ENCODE measurements around the gene CDKN1C.
A peak's percentile ranks its signal among the peaks of the same experiment; 100 is the strongest.
"Not testable (repeated sequence)": the region's sequence is repeated elsewhere in the genome, so short reads cannot be mapped to it uniquely, and the experiment has no call there.

CDKN1C gene

DNA sequence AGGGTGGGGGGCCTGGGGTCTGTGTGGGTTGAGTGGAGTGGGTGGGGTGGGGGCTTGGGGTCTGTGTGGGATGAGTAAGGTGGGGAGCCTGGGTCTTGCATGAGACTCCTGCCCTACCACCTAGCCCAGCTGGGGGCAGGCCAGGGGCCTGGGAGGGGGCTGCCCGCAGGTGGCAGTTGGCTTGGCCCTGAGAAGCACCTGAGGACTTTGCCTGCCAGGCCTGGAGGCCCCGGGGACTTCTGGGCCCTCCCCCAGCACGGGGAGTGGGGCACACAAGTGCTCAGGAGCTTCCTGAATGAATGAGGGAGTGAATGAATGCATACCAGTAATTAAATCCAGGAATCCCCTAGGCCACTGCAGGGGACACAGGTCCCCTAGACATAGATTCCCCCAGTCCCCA lies 37.1 kb upstream of the CDKN1C start:
- no peak for DNase-seq

DNA sequence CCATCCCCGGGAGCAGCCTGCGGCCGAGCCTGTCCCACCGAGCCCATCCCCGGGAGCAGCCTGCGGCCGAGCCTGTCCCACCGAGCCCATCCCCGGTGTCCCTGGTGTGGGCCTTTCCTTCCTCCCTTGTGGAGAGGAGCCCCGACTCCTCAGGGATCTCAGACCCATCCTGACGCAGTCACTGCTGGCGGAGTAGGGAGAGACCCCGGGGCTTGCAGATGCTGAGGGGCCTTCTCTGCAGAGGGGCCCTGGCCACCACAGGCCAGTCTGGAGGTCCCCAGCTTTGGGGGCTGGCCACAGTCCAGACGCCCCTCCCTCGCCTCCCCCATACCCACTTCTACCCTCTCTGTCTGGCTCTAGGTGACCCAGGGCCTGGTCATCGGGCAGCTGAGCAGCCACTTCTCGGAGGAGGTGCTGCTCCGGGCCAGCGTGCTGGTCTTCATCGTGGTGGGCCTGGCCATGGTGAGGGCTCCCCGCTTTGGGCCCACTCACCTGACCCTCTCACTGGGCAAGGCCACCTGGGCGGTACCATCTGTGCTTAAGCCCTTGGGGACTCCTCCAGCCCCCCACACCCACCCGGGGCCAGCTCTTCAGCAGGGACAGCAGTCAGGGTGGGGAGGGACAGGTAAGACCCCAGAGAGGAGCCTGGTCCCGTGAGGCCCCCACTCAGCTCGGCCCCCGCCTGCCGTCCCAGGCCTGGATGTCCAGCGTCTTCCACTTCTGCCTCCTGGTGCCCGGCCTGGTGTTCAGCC lies 36.3 kb upstream of the CDKN1C start:
- DNase-seq = no peak

DNA sequence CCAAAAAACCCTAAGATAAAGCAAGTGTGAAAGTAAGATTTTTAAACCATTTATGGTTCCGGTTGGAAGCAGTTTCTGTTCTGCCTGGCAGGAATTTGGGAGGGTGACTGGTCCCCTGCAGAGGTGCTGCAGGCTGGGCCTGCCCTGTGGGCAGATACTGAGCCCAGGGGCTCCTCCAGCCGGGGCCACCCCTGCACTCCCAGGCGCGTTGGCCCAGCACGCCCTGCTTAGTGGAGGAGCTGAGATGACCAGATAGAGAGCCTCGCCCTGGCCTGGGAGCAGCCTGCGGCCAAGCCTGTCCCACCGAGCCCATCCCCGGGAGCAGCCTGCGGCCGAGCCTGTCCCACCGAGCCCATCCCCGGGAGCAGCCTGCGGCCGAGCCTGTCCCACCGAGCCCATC lies 35.7 kb upstream of the CDKN1C start:
- DNase-seq = no peak

DNA sequence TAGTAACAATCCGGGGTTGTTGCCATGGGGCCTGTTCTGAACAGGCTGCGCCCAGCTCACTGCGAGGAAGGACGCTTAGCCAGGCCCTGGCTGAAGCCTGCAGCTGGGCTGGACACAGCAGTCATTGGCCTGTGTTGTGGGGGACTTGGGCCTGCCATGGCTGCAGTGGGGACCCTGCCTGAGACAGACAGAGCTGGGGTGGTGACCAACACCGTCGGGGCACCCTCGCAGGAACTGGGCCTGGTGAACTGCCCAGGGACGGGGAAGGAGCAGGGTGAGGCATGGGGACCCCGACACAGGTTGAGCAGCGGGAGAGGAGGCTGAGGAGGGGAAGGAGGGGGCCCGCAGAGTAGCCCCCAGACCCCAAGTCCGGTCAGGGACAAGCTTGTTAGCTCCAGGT lies 34.8 kb upstream of the CDKN1C start:
- no peak for DNase-seq

DNA sequence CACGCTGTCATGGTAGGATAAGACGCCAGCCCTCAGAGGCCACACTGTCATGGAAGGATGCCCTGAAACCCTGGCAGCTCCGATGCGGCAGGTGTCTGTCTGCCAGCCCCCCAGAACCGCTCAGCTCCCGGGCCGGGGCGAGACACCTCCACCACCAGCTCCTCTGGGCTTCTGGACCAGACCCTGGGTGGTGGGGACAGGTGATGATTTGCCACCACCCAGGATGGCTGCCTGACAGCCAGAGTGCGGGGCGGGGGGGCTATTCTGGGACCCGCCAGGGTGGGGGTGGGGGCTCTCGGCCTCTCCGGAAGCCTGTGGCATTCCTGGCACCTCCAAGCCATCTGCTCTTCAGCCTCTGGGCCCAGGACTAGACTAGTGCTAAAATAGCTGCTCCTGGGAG lies 34.3 kb upstream of the CDKN1C start:
- no peak for DNase-seq

DNA sequence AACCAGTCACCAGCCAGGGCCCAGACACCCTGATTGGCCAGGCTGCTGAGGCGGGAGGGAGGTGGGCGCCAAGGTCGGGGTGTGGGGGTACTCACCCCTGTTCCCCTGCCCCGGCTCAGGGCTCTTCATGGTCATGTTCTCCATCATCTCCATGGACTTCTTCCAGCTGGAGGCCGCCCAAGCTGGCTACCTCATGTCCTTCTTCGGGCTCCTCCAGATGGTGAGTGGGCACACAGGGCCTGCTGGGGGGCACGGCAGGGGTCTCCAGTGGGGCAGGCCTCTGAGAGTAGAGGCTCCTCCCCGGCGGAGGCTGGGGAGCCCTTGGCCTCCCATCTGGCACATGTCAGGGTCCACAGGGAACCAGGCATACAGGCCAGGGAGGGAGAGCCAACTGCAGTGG lies 33.6 kb upstream of the CDKN1C start:
- no peak for DNase-seq

DNA sequence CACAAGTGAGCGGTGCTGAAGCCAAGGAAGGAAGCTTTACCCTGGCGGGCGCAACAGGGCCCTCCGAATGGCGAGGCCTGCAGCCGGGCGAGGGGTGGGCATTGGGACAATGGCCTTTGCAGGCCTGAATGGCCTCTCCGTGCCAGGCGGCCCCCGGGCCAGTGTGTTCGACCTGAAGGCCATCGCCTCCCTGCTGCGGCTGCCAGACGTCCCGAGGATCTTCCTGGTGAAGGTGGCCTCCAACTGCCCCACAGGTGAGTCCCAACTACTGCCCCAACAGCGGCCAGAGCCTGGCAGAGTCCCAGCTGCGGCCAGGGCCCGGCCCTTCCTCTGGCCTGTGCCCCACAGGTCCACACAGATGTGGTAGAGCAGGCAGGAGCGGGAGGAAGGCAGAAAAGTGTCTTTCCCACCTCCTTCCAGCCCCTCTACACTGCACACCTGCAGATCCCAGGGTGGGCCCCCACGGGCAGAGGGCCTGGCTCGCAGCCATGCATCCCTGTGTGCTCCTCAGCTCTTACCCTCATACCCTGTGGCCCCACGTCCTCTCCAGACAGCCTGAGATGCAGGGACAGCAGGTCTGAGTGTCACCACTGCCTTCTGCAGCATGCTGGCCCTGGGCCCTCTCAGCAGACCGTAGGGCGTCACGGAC lies 32.4 kb upstream of the CDKN1C start:
- no peak for DNase-seq

DNA sequence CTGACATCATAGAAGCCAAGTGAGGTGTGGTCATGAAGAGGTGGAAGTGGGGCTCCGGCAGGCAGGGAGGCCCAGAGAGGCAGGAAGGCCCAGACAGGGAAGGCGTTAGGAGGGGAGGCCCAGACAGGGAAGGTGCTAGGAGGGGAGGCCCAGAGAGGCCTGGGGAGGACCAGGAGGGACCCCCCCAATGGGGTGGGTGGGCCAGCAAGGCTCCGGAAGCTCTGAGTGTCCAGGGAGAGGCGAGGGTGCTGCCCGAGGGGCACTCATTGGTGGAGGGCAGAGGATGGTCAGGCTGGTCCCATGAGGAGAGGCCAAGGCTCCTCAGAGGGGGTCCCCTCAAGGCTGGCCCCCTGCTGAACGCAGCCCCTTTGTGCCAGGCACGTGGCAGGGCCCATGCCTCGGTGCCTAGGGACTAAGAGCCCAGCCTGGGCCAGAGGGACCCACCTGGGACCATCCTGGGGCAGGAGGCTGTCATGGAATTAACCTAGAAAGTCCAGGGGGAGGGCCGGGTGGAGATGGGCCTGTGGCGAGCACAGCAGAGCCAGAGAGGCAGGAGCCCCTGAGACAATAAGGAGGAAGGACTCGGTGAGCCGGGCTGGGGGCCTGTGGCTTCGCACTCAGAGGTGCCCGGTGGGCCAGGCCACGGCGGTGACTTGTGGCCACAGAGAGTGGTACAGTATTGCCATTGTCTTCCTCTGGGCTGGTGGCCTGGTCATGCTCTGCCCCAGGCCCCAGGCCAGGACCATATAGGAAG lies 31.5 kb upstream of the CDKN1C start:
- DNase-seq = no peak

DNA sequence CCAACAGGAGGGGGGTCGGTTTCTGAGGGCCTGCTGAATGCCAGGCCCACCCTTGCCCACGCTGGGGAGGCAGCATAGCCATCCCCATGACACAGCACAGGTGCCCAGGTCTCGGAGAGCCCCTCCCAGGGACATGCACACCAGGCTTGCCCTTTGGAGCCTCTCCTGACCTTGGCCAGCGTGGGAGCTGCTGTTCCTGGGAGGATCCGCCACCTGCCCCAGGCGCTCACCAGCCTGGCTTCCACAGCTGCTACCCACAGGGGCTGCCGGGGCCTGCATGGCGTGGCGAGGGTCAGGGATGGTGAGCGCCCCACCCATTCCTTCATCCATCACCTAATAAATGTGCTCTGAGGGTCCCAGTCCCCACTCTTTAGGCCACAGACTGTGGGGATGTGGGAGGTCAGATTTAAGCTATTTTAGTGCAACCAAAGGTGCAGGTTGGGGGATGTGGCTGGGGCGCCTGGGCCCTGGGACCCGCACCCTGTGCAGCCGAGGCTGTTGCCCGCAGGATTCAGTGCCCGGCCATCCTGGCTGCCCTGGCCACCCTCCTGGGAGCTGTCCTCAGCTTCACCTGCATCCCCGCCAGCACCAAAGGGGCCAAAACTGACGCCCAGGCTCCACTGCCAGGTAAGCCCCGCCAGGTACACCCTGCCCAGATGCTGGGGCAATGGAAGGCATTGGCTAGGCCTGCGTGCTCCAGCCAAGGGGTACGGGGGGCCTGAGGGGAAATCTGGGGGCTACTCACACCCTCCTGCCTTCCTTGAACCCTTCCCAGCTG lies 30.7 kb upstream of the CDKN1C start:
- no peak for DNase-seq

DNA sequence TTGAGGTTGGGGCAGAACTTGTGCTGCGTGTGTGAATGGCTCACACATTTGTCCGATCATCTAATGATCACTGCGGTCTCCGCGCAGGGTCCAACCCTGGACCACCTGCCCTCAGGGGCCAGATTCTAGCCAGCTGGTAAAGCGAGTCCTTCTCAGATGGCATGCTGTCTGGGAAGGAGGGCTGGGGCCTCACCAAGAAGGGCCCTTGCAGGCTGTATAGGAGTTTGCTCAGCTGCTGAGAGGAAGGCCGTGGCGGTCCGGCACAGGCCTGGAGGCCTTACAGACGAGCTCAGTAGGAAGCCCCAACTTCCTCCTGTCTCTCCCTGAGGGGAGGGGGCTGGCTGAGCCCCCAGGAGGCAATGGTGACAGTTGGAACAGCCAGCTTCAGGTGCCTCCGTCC lies 29.9 kb upstream of the CDKN1C start:
- no peak for DNase-seq

DNA sequence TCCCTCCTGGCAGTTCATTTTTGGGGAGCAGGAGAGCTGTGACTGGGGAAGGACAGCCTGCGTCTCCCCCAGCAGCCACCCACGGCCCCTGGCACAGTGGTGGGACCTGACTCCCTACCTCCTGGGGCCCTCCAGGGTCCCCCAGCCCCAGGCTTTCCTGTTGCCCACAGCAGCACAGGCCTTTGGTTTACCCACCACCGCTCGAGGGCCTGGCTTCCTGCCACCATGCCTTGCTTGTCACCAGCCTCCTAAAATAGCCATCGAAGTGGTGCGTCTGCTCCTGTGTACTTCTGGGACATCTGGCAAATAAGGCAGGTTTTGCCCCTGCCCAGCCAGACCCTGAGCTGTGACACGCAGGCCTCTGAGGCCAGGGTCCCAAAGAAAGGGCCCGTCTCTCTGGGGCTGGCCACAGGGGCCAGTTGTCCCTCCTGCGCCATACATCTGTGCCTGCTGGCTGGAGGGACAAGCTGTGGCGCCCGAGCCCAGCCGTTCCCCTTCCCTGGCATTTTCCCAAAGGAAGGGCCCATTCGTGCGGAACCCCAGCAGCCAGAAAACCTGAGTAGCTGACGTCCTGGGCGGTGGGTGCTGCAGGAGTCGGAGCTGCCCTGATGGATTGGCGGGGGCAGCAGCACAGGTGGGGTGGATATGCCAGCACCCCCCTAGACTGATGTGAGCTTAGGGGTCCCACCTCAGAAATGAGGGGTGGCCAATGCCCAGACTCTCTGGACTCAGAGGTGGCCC lies 29.1 kb upstream of the CDKN1C start:
- no peak for DNase-seq

DNA sequence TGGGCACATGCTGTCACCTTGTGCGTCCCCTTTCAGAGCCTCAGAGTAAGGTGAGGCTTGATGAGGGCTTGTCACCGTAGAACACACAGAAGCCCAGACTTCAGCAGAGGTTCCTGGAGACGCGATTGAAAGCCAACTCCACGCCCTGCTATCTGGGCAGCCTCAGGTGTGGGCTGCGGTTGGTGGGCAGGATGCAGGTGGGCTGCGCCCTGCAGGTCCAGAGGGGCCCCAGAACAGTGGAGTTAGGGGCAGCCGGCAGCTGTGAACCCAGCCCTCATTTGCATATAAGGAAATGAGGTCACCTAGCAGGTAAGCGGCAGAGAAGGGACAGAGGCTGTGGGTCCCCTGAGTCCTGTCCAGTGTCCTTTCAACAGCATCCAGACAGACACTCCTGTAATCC lies 28.2 kb upstream of the CDKN1C start:
- DNase-seq = no peak

DNA sequence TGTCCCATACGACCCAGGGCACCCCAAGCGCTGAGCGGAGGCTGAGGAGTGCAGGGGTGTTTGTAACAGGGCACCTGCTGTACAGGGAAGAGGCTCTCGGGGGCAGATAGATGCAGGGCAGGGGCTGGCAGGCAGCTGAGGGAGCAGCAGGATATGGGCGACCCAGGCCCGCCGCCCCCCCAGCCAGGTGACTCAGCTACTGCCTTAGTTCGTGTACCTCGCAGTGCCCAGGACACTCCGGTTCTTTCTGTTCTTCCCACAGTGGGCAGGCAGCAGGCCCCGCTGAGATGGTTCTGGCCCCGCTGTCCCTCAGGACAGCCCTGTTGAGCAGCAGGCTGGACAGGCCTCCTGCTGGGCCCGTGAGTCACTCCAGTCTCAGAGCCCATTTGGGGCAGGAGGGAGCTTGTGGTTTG lies 27.4 kb upstream of the CDKN1C start:
- no peak for DNase-seq

DNA sequence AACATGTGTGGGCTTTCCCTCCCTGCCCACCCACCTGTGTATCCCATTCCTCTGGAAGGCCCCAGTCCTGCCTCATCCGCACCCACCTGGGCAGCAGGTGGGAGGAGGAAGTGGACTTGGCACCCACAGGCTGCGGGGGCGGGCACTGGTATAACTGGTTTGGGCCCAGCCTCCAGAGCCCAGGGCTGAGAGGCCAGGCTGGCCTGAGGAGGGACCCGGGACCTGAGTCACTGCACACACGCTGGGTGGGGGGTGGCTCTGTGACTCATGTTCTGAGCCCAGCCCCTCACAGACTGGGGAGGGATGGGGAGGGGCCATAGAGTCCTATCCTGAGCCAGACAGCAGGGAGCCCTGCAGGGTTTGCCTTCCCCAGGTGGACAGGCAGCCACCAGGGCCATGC lies 26.9 kb upstream of the CDKN1C start:
- DNase-seq = peak in 1 of 2 donors; percentile 13

DNA sequence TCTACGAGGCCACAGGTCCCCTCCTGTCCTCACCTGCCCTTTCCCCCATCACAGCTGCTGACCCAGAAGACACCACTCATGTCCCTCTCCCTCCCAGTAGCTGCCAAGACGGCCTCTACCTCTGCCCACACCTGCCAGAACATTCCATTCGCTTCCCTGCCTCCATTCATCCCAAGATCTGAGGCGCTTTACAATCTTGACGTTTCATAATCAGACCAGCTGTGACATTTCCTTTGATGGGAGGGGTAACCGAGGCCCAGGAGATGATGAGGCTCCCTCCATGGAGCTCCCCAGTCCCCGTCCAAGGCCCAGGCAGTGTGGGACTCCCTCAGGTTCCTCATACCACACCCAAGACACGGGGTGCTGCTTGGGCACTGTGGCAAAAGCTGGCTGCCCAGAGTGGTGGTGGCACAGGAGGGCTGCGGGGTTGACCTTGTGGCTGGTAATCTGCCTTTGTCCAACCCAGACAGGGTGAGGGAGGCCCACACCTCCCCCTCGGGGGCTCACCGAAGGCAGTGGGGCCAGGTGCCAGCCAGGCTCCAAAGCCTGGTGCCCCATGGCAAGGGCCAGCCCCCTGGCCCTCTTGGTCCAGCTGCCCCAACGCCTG lies 26.3 kb upstream of the CDKN1C start:
- no peak for DNase-seq

DNA sequence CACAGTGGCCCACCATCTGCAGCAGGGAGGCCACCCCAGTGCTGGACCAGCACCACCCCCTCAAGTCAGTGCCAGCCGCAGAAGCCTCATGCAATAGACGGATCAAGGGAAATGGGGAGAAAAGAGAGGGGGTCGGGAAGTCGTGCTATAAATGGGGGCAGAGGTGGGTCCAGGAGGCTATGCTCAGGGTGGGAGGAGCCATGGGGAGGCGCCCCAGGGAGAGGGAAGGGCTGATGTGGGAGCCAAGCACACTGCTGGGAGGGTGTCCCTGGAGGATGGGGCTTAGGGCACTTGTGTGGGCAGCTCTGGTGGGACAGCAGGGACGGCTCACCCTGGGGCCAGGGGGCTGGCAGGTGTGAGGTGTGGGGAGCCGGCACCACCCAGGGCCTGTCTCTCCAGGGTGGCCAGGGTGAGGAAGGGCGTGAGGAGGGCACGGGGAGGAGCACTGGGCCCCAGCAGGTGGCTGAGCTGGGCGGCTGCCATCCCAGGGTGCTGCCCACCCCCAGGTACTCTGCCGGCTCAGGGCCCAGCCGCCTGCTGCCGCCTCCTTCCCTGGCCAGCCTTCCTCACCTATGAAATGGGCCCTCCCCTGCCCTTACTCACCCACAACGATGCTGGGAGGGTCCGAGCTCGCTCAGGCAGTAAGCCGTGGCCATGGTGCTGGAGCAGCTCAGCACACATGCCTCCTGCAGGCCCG lies 25.7 kb upstream of the CDKN1C start:
- DNase-seq = no peak

DNA sequence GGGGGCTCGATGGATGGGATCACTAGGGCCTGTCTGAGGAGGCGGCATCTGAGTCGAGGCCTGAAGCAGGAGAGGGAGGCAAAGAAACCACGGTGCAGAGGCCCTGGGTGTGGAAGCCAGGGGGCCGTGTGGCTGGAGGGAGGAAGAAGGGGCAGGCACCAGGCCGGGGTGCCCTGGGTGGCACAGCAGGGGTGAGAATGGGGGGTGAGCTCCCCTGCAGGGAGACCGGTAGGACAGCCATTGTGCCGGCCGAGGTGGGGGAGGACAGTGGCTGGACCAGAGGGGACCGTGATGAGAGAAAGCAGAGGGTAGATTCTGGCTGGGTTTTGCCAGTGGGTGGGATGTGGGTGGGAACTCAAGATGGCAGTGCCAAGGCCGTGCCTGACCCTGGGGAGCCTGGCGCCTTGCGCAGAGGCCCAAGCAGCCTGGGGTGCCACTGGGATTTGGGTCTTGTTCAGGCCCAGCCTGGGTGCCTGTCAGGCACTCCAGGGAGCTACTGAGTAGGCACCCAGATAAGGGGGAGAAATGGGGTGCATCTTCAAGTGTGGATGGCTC lies 24.9 kb upstream of the CDKN1C start:
- no peak for DNase-seq

DNA sequence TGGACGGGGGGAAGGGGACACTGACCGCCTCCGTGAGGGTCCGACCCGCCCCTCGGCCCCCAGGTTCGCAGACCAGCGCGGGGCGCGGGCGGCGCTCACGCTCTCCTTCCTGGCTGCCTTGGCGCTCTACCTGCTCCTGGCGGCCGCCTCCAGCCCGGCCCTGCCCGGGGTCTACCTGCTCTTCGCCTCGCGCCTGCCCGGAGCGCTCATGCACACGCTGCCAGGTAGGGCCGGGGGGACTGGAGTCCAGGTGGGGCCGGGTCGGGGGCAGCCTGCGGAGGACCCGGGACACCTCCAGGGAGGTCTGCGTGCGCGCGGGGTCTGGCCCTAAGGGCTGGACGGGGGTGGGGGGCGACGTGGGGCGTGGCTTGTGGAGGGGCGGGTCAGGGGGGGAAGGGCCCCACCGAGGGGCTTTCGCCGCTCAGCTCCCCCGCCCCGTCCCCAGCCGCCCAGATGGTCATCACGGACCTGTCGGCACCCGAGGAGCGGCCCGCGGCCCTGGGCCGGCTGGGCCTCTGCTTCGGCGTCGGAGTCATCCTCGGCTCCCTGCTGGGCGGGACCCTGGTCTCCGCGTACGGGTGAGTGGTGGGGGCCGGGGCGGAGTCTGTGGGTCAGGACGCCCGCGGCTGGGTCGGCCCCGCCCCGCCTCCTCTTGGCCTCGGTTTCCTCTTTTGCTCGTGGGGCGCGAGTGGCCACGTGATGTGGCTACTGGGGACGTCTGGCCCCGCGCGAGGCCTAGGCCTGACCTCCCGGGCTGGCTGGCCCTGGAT lies 23.7 kb upstream of the CDKN1C start:
- DNase-seq = no peak

DNA sequence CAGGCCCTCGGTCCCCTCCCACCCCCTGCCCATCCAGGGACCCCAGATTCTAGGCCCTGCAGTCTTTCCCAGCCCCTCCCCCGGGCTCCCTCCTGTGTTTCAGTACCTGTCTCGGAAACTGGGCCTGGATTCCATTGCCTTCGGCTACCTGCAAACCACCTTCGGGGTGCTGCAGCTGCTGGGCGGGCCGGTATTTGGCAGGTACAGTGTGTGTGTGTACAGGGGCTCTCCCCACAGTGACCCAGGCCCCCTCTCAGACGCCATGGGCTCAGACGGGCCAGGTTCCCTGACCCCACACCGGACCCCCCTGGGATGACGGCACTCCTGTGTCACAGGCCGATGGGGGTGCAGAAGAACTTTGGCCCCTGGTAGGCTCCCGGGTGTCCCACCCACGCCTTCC lies 22.6 kb upstream of the CDKN1C start:
- no peak for DNase-seq

DNA sequence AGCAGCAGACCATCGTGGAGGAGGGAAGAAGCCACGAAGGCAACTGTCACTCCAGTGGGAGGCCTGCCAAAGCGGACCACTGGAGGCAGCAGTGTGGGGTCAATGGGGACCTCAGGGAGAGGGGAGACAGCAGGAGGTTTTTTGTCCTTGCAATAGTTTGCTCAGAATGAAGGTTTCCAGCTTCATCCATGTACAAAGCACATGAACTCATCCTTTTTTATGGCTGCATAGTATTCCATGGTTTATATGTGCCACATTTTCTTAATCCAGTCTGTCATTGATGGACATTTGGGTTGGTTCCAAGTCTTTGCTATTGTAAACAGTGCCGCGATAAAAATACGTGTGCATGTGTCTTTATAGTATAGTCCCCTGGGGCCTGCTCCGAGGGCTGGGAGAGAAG lies 19.7 kb upstream of the CDKN1C start:
- not testable (repeated sequence) for DNase-seq
